Activated CD8-positive, alpha-beta T cell treated with anti-CD3 and anti-CD28 coated beads for 36 hours (primary cell): ENCODE data around the gene RNF111. TPM values are rescaled to one million over a fixed set of nuclear protein-coding genes. Genes with fewer than 3 reads are reported as not detected.
A peak's percentile ranks its signal among the peaks of the same experiment; 100 is the strongest.

Source experiments
- ATAC-seq: fragments of 200-7000 bp; cut with Tn5 transposase; one replicate; pipeline ENCODE4 v1.10.0; 2021; ENCODE audit warnings: mild to moderate bottlenecking, moderate library complexity
- CTCF ChIA-PET: fragments of 350-600 bp; sonication (Branson Sonifier 250); formaldehyde crosslinking; loops from one replicate; lab custom pipeline; 2021; ENCODE audit warnings: antibody characterized with exemption; lab: Charles Lee
- POLR2A ChIA-PET: fragments of 350-600 bp; sonication (Branson Sonifier 250); formaldehyde crosslinking; loops from one replicate; lab custom pipeline; 2021; ENCODE audit warnings: antibody characterized with exemption; lab: Charles Lee
- DNase-seq: peaks from one replicate; pipeline ENCODE4 v3.0.0-alpha.2; 2020
- H3K27ac Mint-ChIP-seq: one replicate; pipeline ENCODE4 v1.8.0; 2021; ENCODE audit warnings: mild to moderate bottlenecking, mixed read lengths
- H3K27me3 Mint-ChIP-seq: one replicate; pipeline ENCODE4 v1.8.0; 2021; ENCODE audit warnings: mixed read lengths
- H3K36me3 Mint-ChIP-seq: one replicate; pipeline ENCODE4 v1.8.0; 2021; ENCODE audit warnings: low read depth, mixed read lengths
- H3K4me1 Mint-ChIP-seq: one replicate; pipeline ENCODE4 v1.8.0; 2021; ENCODE audit warnings: low read depth, mixed read lengths
- H3K4me3 Mint-ChIP-seq: one replicate; pipeline ENCODE4 v1.8.0; 2021; ENCODE audit warnings: mild to moderate bottlenecking, moderate library complexity, mixed read lengths
- H3K9me3 Mint-ChIP-seq: one replicate; pipeline ENCODE4 v1.8.0; 2021; ENCODE audit warnings: mixed read lengths
- CTCF ChIP-seq: fragments of 200-600 bp; IDR thresholded peaks from one replicate; pipeline ENCODE4 v1.8.0; 2022; ENCODE audit warnings: antibody characterized with exemption, mild to moderate bottlenecking
- intact Hi-C: fragments of 100-400 bp; cut with micrococcal nuclease; formaldehyde crosslinking; loops from one replicate; pipeline ENCODE4 v1.10.0; 2022
- total RNA-seq, 2 experiments: library from RNA; stranded (reverse); gene quantifications; one replicate each; pipeline ENCODE4 v1.2.3, GENCODE V29; 2021

RNF111 gene
- total RNA-seq, 2 experiments from 2014 or later = 28.5 to 30.5 TPM

GRCh38 chr15:59131969-59132562 lies 144.6 kb downstream of the RNF111 start:
- H3K4me3 Mint-ChIP-seq = no peak overlapping the region
- peaks cover 45% of the 10 kb centered on the region for H3K36me3 Mint-ChIP-seq

GRCh38 chr15:59133929-59134427 lies 146.5 kb downstream of the RNF111 start:
- DNase-seq (no peak), ATAC-seq (no peak)
- no peak overlapping the region for H3K4me3 Mint-ChIP-seq
- TF ChIP-seq CTCF = no peak
- POLR2A ChIA-PET = interaction anchor here (1.0 kb wide), 1 partner anchor 19 kb away, joined by 3 read pairs; no protein-coding TSS in a partner anchor
- H3K9me3 Mint-ChIP-seq = peaks cover 3% of the 10 kb centered on the region
- CTCF ChIA-PET = no interaction called here
- no peaks in the 10 kb centered on the region for H3K27me3 Mint-ChIP-seq
- intact Hi-C loops = no loop called here
- no peak overlapping the region for H3K27ac Mint-ChIP-seq
- H3K4me1 Mint-ChIP-seq = peaks cover 18% of the 10 kb centered on the region
- H3K36me3 Mint-ChIP-seq = peaks cover 32% of the 10 kb centered on the region

More at GRCh38 chr15:59131969-59132562, 144.6 kb downstream of the RNF111 start:
- ChIA-PET POLR2A (no interaction called here), CTCF (interaction anchor here (0.7 to 0.8 kb wide), 2 partner anchors 54 to 559 kb away, joined by 3 to 4 read pairs; no protein-coding TSS in a partner anchor)
- Mint-ChIP-seq H3K9me3 (peaks cover 7% of the 10 kb centered on the region), H3K27me3 (no peaks in the 10 kb centered on the region), H3K27ac (no peak overlapping the region), H3K4me1 (peaks cover under 1% of the 10 kb centered on the region)
- ATAC-seq (no peak), DNase-seq (no peak)
- intact Hi-C loops = no loop called here
- TF ChIP-seq CTCF = no peak

GRCh38 chr15:59137566-59137965 lies 150.1 kb downstream of the RNF111 start:
- POLR2A ChIA-PET = no interaction called here
- ATAC-seq = peak; percentile 77

GRCh38 chr15:59138243-59138642 lies 150.8 kb downstream of the RNF111 start:
- peak; percentile 40 for TF ChIP-seq CTCF
- Mint-ChIP-seq H3K4me3 (no peak overlapping the region), H3K27ac (no peak overlapping the region), H3K27me3 (no peaks in the 10 kb centered on the region), H3K36me3 (peaks cover 8% of the 10 kb centered on the region), H3K9me3 (no peaks in the 10 kb centered on the region), H3K4me1 (peaks cover 20% of the 10 kb centered on the region)
- CTCF ChIA-PET = interaction anchor here (0.7 to 1.7 kb wide), 10 partner anchors 14 to 272 kb away, joined by 3 to 8 read pairs (median 3); no protein-coding TSS in a partner anchor
- intact Hi-C loops = no loop called here
- peak; percentile 68 for DNase-seq
- POLR2A ChIA-PET = no interaction called here
- peak; percentile 81 for ATAC-seq

More at GRCh38 chr15:59137566-59137965, 150.1 kb downstream of the RNF111 start:
- peaks cover 8% of the 10 kb centered on the region for H3K36me3 Mint-ChIP-seq
- intact Hi-C loops = no loop called here
- DNase-seq = peak; percentile 36
- no peak overlapping the region for H3K27ac Mint-ChIP-seq
- TF ChIP-seq CTCF = no peak
- CTCF ChIA-PET = interaction anchor here (0.6 to 1.7 kb wide), 9 partner anchors 14 to 273 kb away, joined by 3 to 8 read pairs (median 3); no protein-coding TSS in a partner anchor
- no peaks in the 10 kb centered on the region for H3K9me3 Mint-ChIP-seq
- no peak overlapping the region for H3K4me3 Mint-ChIP-seq
- peaks cover 20% of the 10 kb centered on the region for H3K4me1 Mint-ChIP-seq
- no peaks in the 10 kb centered on the region for H3K27me3 Mint-ChIP-seq
